Measurements from ENCODE around the gene GDNF. TPM values are rescaled to one million over a fixed set of nuclear protein-coding genes. Genes with fewer than 3 reads are reported as not detected.
A peak's percentile ranks its signal among the peaks of the same experiment; 100 is the strongest.

GDNF gene
- total RNA-seq, 1 experiment from 2014 or later, result not detected

DNA sequence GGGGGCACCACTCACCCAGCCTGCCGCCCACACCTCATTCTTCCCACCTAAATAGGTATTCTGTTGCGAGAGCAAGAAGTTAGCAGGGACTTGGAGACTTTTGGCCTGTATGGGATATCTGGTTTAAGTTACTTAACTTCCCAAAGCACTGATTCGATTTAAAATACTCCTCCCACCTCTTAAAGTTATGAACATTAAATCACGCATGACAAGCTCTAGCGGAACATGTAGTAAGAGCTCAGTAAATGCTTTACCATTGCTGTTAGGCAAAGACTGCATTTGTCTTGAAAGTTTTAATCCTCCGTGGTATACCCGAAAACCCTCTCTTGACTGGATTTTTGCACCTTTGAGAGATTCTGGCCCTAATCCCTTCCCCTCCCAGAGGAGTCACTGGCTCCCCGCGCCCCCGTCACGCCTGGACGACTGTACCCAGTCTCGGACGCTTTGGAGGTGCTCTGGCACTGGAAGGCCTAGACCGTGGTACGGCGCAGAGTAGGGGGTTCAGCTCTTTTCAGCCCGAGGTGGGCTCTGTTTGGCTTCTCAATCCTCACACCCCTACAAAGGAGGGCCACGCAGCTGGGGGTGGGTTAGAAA lies 4.4 kb downstream of the GDNF start:
- H3K36me3 ChIP-seq, result no peaks in the 10 kb centered on the region
- DNase-seq, result no peak
- no peak overlapping the region for H3K4me3 ChIP-seq

GRCh38 chr5:37834542-37835379 lies 5.1 kb downstream of the GDNF start:
- H3K36me3 ChIP-seq, result no peaks in the 10 kb centered on the region
- H3K4me3 ChIP-seq, result no peak overlapping the region
- no peak for DNase-seq
- no peaks in the 10 kb centered on the region for H3K9me3 ChIP-seq
- peaks cover 16% of the 10 kb centered on the region for H3K27me3 ChIP-seq

More for the DNA sequence above, 4.4 kb downstream of the GDNF start:
- Histone ChIP-seq H3K27me3 (peaks cover 16% of the 10 kb centered on the region), H3K9me3 (no peaks in the 10 kb centered on the region)

DNA sequence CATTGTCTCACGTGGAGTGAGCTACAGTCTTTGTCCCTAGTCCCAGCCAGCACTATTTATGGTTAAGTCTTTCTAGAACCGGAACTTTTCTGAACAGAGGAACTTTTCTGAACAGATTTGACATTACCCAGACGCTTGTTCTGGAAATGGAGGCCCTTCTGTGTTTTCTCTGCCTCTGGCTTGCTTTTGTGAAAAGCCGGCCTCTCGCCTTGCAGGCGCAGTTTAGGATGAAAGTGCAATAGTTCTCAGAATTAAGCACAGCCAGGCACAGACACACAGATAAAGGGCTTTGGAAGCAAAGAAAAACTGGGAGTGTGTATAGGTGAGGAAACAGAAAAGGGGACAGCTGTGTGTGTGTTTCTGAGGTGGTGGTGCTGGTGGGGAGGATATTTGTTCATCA lies 5.9 kb downstream of the GDNF start:
- DNase-seq, result no peak
- H3K27me3 ChIP-seq, result peaks cover 11% of the 10 kb centered on the region
- no peaks in the 10 kb centered on the region for H3K9me3 ChIP-seq
- H3K36me3 ChIP-seq, result no peaks in the 10 kb centered on the region
- H3K4me3 ChIP-seq, result no peak overlapping the region

DNA sequence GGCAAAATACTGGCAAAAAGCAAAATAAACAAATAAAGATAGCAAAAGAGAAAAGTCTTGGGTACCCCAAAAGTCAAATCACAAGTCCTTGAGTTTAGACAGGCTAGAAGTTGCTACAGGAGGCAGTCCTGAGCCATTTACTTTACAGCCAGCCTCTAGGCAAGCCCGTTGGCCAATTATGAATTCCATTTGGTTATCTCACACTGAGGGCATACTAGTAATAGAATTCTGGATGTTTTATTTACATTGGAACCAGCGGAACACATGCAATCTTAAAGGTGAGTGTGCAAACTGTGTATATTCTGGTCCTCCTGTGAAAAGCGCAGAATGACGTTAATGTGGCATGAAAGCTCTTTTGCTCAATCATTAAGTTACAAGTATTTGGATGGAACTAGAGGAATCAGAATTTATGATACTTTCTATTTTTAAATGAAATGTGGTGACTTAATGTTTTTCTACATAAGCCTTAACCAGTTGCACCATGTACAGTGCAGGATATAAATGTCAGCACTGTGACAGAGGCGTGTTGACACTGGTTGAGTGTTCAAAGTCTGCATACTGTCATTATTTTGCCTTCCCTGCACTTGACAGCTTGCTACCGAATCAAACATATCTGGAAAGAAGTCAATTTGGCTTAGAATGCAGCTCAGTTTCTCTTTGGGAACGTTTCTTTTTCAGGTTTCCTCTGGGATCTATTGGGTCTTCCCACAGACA lies 7.9 kb downstream of the GDNF start:
- H3K36me3 ChIP-seq, result no peaks in the 10 kb centered on the region
- peaks cover 2% of the 10 kb centered on the region; the same call in 1 of the 2 replicates for H3K27me3 ChIP-seq
- no peak overlapping the region for H3K4me3 ChIP-seq
- peak; percentile 32 for DNase-seq
- H3K9me3 ChIP-seq, result no peaks in the 10 kb centered on the region

GRCh38 chr5:37830348-37830747 lies 9.5 kb downstream of the GDNF start:
- Histone ChIP-seq H3K9me3 (no peaks in the 10 kb centered on the region), H3K27me3 (no peaks in the 10 kb centered on the region), H3K36me3 (no peaks in the 10 kb centered on the region), H3K4me3 (no peak overlapping the region)
- DNase-seq, result no peak

DNA sequence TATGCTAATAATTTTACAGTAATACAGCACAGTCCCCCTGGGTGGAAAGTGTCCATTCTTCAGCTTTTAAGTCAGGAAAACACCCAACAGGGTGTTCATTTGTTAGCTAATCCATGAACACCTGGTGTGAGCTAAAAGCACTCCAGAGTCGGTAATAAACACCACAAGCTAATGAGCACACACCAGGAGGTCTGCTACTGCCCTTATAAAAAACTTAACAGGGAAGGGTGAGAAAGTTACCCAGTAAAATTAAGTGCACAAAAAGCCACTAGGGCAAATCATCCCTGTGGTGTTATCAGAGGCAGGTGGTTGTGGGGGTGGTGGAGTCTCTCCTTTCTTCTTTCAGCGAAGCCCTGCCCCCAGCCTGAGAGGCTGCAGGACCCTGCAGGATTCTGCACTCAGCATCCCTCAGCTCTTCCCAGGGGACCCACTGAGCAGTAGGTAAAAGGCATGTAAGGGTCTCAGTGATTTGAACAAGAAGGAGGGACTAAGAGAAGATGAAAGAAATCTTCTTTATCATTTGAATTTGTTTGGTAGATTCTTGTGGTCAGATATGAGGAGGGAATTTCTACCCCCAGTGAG lies 14.4 kb downstream of the GDNF start:
- no peaks in the 10 kb centered on the region for H3K27me3 ChIP-seq
- no peaks in the 10 kb centered on the region for H3K36me3 ChIP-seq
- DNase-seq, result no peak
- H3K4me3 ChIP-seq, result no peak overlapping the region
- H3K9me3 ChIP-seq, result no peaks in the 10 kb centered on the region

- H3K36me3 ChIP-seq, result no peaks in the 10 kb centered on the region
- H3K27me3 ChIP-seq, result no peaks in the 10 kb centered on the region
- no peak for DNase-seq
- H3K9me3 ChIP-seq, result no peaks in the 10 kb centered on the region
- H3K4me3 ChIP-seq, result no peak overlapping the region
Measured at GRCh38 chr5:37823433-37824152, 16.2 kb downstream of the GDNF start.

DNA sequence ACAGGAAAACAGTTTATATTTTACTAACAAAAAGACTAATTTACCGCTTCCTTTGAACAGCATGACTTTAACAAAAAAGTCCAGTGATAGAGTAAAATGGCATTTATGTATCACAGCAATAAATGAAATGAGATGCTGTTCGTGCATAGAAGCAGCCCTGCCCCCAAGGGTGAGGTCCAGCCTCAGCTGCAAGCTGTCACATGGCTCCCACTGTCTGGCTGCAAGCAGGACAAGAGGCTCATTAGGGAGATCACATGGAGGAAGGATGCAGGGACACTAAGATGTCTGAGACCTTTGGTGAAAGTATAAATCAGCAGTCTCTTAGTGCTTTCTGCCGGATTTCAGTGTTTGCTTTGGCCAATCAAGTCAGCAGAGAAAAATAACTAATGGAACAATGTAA lies 23.0 kb downstream of the GDNF start:
- Histone ChIP-seq H3K36me3 (no peaks in the 10 kb centered on the region), H3K9me3 (no peaks in the 10 kb centered on the region), H3K4me3 (no peak overlapping the region), H3K27me3 (no peaks in the 10 kb centered on the region)
- no peak for DNase-seq

- DNase-seq, result no peak
- H3K9me3 ChIP-seq, result no peaks in the 10 kb centered on the region
- no peaks in the 10 kb centered on the region for H3K27me3 ChIP-seq
- H3K36me3 ChIP-seq, result no peaks in the 10 kb centered on the region
- H3K4me3 ChIP-seq, result no peak overlapping the region
Measured at GRCh38 chr5:37816331-37816730, 23.5 kb downstream of the GDNF start.

DNA sequence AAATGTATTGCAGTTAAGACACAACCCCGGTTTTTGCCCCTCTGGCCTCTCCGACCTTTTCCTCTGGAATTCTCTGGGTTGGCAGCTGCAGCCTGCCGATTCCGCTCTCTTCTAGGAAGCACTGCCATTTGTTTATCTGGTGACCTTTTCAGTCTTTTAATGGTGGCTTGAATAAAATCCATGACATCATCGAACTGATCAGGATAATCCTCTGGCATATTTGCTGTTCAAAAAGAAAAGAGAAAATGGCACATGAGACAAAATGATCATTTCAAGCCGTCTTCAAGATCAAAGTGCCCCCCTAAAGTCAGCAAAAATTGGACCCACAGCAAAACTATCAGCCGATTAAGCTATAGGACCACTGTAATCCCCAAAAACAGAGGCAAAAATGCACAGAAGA lies 23.9 kb downstream of the GDNF start:
- Histone ChIP-seq H3K36me3 (no peaks in the 10 kb centered on the region), H3K4me3 (no peak overlapping the region), H3K9me3 (no peaks in the 10 kb centered on the region), H3K27me3 (no peaks in the 10 kb centered on the region)
- no peak for DNase-seq

- Histone ChIP-seq H3K27me3 (no peaks in the 10 kb centered on the region), H3K36me3 (no peaks in the 10 kb centered on the region), H3K4me3 (no peak overlapping the region), H3K9me3 (no peaks in the 10 kb centered on the region)
- no peak for DNase-seq
Measured at GRCh38 chr5:37814699-37815098, 25.1 kb downstream of the GDNF start.

DNA sequence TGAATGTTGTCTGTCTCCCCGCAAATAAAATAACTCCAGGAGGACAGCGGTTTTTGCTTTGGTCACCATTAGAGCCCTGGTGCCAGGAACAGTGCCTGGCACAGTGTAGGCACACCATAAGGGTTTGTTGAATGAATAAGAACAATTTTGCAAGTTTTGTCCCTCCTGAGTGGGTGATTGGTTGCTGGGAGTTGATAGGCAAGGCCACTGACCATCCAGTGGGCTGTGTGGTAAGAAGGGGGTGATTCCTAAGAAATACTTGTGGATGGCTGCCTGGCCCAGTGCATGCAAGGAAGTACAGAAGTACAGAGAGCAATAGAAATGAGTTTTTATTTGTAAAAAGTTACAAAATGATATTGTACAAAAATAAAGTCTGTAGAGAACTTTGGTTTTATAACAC lies 27.5 kb downstream of the GDNF start:
- DNase-seq, result no peak
- Histone ChIP-seq H3K9me3 (no peaks in the 10 kb centered on the region), H3K27me3 (no peaks in the 10 kb centered on the region), H3K4me3 (no peak overlapping the region), H3K36me3 (no peaks in the 10 kb centered on the region)

DNA sequence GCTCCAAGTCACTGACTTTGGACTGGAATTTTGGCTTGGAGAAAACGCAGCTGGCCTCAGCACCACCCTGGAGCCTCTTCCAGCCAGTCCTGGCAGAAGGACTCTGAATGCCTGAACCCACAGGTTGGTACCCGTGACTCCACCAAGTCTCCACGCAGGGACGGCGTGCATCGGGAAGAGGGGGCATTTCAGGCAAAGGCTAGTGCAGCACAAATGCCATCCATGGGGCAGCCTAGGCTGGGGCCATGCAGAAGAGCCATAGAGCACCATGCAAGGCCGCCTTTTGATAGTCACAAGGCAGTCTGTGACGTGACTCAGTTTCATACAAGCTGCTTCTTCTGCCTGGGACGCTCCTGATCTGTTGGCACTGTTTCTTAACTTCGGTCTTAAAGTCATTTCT lies 28.0 kb downstream of the GDNF start:
- no peaks in the 10 kb centered on the region for H3K9me3 ChIP-seq

GRCh38 chr5:37810311-37810710 lies 29.5 kb downstream of the GDNF start:
- no peak for DNase-seq
- Histone ChIP-seq H3K36me3 (no peaks in the 10 kb centered on the region), H3K27me3 (no peaks in the 10 kb centered on the region), H3K4me3 (no peak overlapping the region), H3K9me3 (no peaks in the 10 kb centered on the region)

More for the DNA sequence above, 28.0 kb downstream of the GDNF start:
- DNase-seq, result no peak
- H3K4me3 ChIP-seq, result no peak overlapping the region
- H3K27me3 ChIP-seq, result no peaks in the 10 kb centered on the region
- no peaks in the 10 kb centered on the region for H3K36me3 ChIP-seq

GRCh38 chr5:37808945-37809344 lies 30.9 kb downstream of the GDNF start:
- no peak overlapping the region for H3K4me3 ChIP-seq
- no peaks in the 10 kb centered on the region for H3K36me3 ChIP-seq
- H3K9me3 ChIP-seq, result no peaks in the 10 kb centered on the region
- DNase-seq, result no peak
- no peaks in the 10 kb centered on the region for H3K27me3 ChIP-seq

DNA sequence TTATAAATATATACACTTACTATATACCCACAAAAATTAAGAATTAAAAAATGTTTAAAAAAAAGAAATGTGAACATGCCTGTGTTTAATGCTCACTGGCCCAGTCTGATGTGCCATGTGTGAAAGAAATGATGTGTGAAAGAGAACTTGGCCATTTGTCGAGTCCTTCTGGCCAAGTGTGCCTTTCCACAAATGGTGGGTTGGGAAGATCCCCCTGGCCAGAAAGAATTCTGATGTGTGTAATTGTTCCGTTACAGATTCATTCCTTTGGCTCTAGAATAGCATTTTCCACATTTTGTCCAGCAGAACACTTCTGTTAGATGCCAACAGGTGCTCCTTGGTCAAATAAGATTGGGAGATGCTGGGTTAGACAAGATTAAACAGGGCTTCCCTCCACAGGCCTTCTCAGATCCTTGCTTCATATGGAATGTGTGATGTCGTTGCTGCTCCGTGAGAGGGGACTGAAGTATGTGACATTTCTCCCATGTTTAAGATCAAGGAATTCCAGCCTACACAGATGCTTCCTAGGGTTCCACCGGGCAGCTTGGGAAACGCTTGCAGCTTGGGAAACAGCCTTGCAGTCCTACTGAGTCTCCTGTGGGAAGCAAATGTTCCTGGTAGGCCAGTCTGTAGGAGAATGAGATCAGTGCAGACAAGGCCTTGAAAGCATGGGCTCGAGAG lies 32.1 kb downstream of the GDNF start:
- Histone ChIP-seq H3K27me3 (no peaks in the 10 kb centered on the region), H3K9me3 (no peaks in the 10 kb centered on the region), H3K4me3 (no peak overlapping the region), H3K36me3 (no peaks in the 10 kb centered on the region)
- no peak for DNase-seq
